GM12878 (cell line): Measurements from ENCODE around the gene C19orf33.

Experiments
- CTCF ChIP-seq, 3 experiments: IDR thresholded peaks in 2 of 3; conservative IDR thresholded peaks in 1 of 3; 2 replicates each; pipeline ENCODE4 v1.5.1; 2011; ENCODE audit warnings: low read depth in 3 of 3, low read length in 3 of 3, mild to moderate bottlenecking in 3 of 3, control low read depth in 2 of 3, moderate library complexity in 2 of 3, inconsistent platforms in 1 of 3, mixed read lengths in 1 of 3; ENCODE audit not compliant: control insufficient read depth in 2 of 3, insufficient read depth in 1 of 3; ENCODE audit errors: extremely low read depth in 1 of 3
- EGR1 ChIP-seq, 2 experiments: IDR thresholded peaks; 1 replicate in 1 of 2; 2 replicates in 1 of 2; pipeline ENCODE4 v1.6.1; 2011 to 2012; ENCODE audit warnings: low read depth in 2 of 2, low read length in 2 of 2, borderline replicate concordance in 1 of 2, mild to moderate bottlenecking in 1 of 2, moderate library complexity in 1 of 2
- EP300 ChIP-seq, 2 experiments: fragments of 150-350 bp in 1 of 2; IDR thresholded peaks; 2 replicates each; pipeline ENCODE4 v1.6.1; 2011 to 2012; ENCODE audit warnings: low read depth in 2 of 2, low read length in 2 of 2, borderline replicate concordance in 1 of 2, improper control_type of control experiment in 1 of 2, inconsistent platforms in 1 of 2; ENCODE audit not compliant: control insufficient read depth in 1 of 2
- EZH2 ChIP-seq: IDR thresholded peaks from 2 replicates; pipeline ENCODE4 v1.6.1; 2012; ENCODE audit warnings: low read depth, mild to moderate bottlenecking, control low read depth, inconsistent platforms, low read length, borderline replicate concordance; ENCODE audit not compliant: control insufficient read depth
- JUND ChIP-seq: IDR thresholded peaks from 2 replicates; pipeline ENCODE4 v1.6.1; 2012; ENCODE audit warnings: low read depth, mild to moderate bottlenecking, low read length, improper control_type of control experiment, moderate library complexity
- SIX5 ChIP-seq: IDR thresholded peaks from 2 replicates; pipeline ENCODE4 v1.6.1; 2011; ENCODE audit warnings: mild to moderate bottlenecking, low read depth, low read length, moderate library complexity; ENCODE audit not compliant: severe bottlenecking
- SREBF2 ChIP-seq: IDR thresholded peaks from 2 replicates; pipeline ENCODE4 v1.6.1; 2012; ENCODE audit warnings: mild to moderate bottlenecking, low read length
- USF1 ChIP-seq: IDR thresholded peaks from 2 replicates; pipeline ENCODE4 v1.6.1; 2011; ENCODE audit warnings: borderline replicate concordance, low read depth, mild to moderate bottlenecking, moderate library complexity, mixed read lengths, low read length; ENCODE audit not compliant: insufficient read depth; ENCODE audit errors: extremely low read length
- ZNF274 ChIP-seq: IDR thresholded peaks from one replicate; pipeline ENCODE4 v1.8.0; 2011; ENCODE audit not compliant: insufficient read length, insufficient read depth
- TF ChIP-seq, protein P1 (sequence below): fragments of 150-350 bp; IDR thresholded peaks from 2 replicates; pipeline ENCODE4 v1.6.1; 2016; ENCODE audit warnings: low read depth, low read length

DNA sequence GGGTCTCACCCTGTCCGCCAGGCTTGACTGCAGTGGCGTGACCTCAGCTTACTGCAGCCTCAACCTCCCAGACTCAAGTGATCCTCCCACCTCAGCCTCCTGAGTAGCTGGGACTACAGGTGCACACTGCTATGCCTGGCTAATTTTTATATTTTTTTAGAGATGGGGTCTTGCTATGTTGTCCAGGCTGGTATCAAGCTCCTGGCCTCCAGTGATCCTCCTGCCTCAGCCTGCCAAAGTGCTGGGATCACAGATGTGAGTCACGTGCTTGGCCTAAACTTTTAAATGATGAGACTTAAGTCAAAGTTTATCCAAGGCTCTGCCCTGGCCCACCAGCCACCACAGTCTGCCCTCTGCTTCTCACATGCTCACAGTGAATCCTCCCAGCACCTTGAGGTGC lies 2.2 kb downstream of the C19orf33 start:
- no peak for TF ChIP-seq ZNF274
- TF ChIP-seq EGR1 (IDR thresholded peaks at IDR 0.05; ENCODE audit: borderline replicate concordance in 1 of 2, low read depth in 2 of 2, low read length in 2 of 2) = no peak
- TF ChIP-seq JUND = no peak
- TF ChIP-seq CTCF (IDR thresholded peaks at IDR 0.05 in 2 of 3, conservative IDR thresholded peaks at IDR 0.05 in 1 of 3; ENCODE audit: control insufficient read depth in 2 of 3, extremely low read depth in 1 of 3, insufficient read depth in 1 of 3, low read depth in 3 of 3, low read length in 3 of 3) = no peak
- no peak for TF ChIP-seq EZH2
- TF ChIP-seq USF1 = no peak
- no peak for TF ChIP-seq EP300 (IDR thresholded peaks at IDR 0.05; ENCODE audit: borderline replicate concordance in 1 of 2, control insufficient read depth in 1 of 2, low read depth in 2 of 2, low read length in 2 of 2)
- TF ChIP-seq, protein P1, sequence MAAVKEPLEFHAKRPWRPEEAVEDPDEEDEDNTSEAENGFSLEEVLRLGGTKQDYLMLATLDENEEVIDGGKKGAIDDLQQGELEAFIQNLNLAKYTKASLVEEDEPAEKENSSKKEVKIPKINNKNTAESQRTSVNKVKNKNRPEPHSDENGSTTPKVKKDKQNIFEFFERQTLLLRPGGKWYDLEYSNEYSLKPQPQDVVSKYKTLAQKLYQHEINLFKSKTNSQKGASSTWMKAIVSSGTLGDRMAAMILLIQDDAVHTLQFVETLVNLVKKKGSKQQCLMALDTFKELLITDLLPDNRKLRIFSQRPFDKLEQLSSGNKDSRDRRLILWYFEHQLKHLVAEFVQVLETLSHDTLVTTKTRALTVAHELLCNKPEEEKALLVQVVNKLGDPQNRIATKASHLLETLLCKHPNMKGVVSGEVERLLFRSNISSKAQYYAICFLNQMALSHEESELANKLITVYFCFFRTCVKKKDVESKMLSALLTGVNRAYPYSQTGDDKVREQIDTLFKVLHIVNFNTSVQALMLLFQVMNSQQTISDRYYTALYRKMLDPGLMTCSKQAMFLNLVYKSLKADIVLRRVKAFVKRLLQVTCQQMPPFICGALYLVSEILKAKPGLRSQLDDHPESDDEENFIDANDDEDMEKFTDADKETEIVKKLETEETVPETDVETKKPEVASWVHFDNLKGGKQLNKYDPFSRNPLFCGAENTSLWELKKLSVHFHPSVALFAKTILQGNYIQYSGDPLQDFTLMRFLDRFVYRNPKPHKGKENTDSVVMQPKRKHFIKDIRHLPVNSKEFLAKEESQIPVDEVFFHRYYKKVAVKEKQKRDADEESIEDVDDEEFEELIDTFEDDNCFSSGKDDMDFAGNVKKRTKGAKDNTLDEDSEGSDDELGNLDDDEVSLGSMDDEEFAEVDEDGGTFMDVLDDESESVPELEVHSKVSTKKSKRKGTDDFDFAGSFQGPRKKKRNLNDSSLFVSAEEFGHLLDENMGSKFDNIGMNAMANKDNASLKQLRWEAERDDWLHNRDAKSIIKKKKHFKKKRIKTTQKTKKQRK = no peak
- TF ChIP-seq SREBF2 = no peak
- no peak for TF ChIP-seq SIX5
